ENCODE data around the gene SREK1IP1. TPM values are rescaled to one million over a fixed set of nuclear protein-coding genes. Genes with fewer than 3 reads are reported as not detected.

SREK1IP1 gene
- total RNA-seq, 1 donor from 2014 or later: 25.8 TPM

- Mint-ChIP-seq H3K36me3 (ENCODE audit: insufficient read depth) (no peaks in the 10 kb centered on the region), H3K4me1 (ENCODE audit: low read depth) (peaks cover 4% of the 10 kb centered on the region), H3K27ac (no peak overlapping the region), H3K27me3 (peaks cover 65% of the 10 kb centered on the region), H3K9me3 (ENCODE audit: low read depth) (no peaks in the 10 kb centered on the region), H3K4me3 (ENCODE audit: low read depth) (peak overlapping the region; percentile 66)
- DNase-seq (ENCODE audit: low spot score, unreplicated experiment): no peak
- TF ChIP-seq, protein P1, sequence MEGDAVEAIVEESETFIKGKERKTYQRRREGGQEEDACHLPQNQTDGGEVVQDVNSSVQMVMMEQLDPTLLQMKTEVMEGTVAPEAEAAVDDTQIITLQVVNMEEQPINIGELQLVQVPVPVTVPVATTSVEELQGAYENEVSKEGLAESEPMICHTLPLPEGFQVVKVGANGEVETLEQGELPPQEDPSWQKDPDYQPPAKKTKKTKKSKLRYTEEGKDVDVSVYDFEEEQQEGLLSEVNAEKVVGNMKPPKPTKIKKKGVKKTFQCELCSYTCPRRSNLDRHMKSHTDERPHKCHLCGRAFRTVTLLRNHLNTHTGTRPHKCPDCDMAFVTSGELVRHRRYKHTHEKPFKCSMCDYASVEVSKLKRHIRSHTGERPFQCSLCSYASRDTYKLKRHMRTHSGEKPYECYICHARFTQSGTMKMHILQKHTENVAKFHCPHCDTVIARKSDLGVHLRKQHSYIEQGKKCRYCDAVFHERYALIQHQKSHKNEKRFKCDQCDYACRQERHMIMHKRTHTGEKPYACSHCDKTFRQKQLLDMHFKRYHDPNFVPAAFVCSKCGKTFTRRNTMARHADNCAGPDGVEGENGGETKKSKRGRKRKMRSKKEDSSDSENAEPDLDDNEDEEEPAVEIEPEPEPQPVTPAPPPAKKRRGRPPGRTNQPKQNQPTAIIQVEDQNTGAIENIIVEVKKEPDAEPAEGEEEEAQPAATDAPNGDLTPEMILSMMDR (IDR thresholded peaks at IDR 0.05; ENCODE audit: unreplicated experiment): no peak
These were observed 78.4 kb downstream of the SREK1IP1 start for GRCh38 chr5:64690104-64690416.

- no peak overlapping the region for H3K4me3 Mint-ChIP-seq (ENCODE audit: low read depth)
- TF ChIP-seq, protein P1 (IDR thresholded peaks at IDR 0.05; ENCODE audit: unreplicated experiment): no peak
- no peak overlapping the region for H3K27ac Mint-ChIP-seq
- no peaks in the 10 kb centered on the region for H3K36me3 Mint-ChIP-seq (ENCODE audit: insufficient read depth)
- H3K4me1 Mint-ChIP-seq (ENCODE audit: low read depth): peaks cover 4% of the 10 kb centered on the region
- H3K9me3 Mint-ChIP-seq (ENCODE audit: low read depth): no peaks in the 10 kb centered on the region
- H3K27me3 Mint-ChIP-seq: peaks cover 72% of the 10 kb centered on the region
- no peak for DNase-seq (ENCODE audit: low spot score, unreplicated experiment)
These were observed 79.5 kb downstream of the SREK1IP1 start for GRCh38 chr5:64688965-64689364.

DNA sequence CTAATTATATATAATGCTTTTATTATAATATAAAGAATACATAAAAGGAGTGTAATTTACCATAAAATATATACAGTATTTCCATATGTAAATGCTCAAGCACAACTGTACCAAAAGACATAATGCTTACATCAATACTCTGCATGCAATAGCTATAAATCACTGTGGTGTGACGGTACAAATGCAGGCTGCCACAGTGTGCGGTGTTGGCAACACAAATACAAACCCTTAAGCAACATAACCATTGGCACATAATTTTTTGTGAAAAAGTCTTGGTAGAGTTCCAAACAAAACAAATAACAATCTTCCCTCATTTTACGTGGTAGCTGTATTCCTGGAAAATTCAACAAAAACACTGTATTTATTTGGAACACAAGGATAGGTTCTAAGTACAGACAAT is 80.1 kb downstream of the SREK1IP1 start:
- Mint-ChIP-seq H3K27me3 (peaks cover 71% of the 10 kb centered on the region), H3K4me3 (ENCODE audit: low read depth) (no peak overlapping the region), H3K4me1 (ENCODE audit: low read depth) (peaks cover 4% of the 10 kb centered on the region), H3K9me3 (ENCODE audit: low read depth) (no peaks in the 10 kb centered on the region), H3K36me3 (ENCODE audit: insufficient read depth) (no peaks in the 10 kb centered on the region), H3K27ac (no peak overlapping the region)
- DNase-seq (ENCODE audit: low spot score, unreplicated experiment): no peak
- TF ChIP-seq, protein P1 (IDR thresholded peaks at IDR 0.05; ENCODE audit: unreplicated experiment): no peak

DNA sequence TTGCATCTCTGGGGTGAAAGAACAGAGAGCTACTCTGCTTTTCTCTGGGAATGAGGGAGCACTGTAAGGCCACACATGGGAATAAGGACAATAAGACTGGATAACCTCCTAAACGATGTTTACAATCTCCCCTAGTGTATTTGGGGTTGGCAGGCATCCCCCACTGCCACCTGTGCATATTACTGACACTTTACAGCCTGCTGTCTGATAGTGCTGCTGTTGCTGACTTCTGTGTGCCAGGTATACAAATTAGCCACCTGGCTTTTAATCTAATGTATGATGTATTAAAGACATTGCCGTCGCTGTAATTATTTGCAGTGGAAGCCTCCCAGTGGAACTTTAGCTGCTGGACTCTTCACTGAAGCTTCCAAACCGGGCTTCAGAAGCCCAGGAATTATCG is 82.6 kb downstream of the SREK1IP1 start:
- H3K4me3 Mint-ChIP-seq (ENCODE audit: low read depth): no peak overlapping the region
- H3K4me1 Mint-ChIP-seq (ENCODE audit: low read depth): peaks cover 4% of the 10 kb centered on the region
- H3K36me3 Mint-ChIP-seq (ENCODE audit: insufficient read depth): no peaks in the 10 kb centered on the region
- no peak for DNase-seq (ENCODE audit: low spot score, unreplicated experiment)
- TF ChIP-seq, protein P1 (IDR thresholded peaks at IDR 0.05; ENCODE audit: unreplicated experiment): no peak
- H3K9me3 Mint-ChIP-seq (ENCODE audit: low read depth): no peaks in the 10 kb centered on the region
- H3K27ac Mint-ChIP-seq: no peak overlapping the region
- peaks cover 54% of the 10 kb centered on the region for H3K27me3 Mint-ChIP-seq

- Mint-ChIP-seq H3K27ac (no peak overlapping the region), H3K9me3 (ENCODE audit: low read depth) (no peaks in the 10 kb centered on the region), H3K4me3 (ENCODE audit: low read depth) (no peak overlapping the region), H3K36me3 (ENCODE audit: insufficient read depth) (no peaks in the 10 kb centered on the region), H3K27me3 (peaks cover 36% of the 10 kb centered on the region), H3K4me1 (ENCODE audit: low read depth) (no peaks in the 10 kb centered on the region)
- TF ChIP-seq, protein P1 (IDR thresholded peaks at IDR 0.05; ENCODE audit: unreplicated experiment): no peak
- DNase-seq (ENCODE audit: low spot score, unreplicated experiment): no peak
These were observed 85.9 kb downstream of the SREK1IP1 start for GRCh38 chr5:64682608-64683007.

All from progenitor cell of endocrine pancreas (in vitro differentiated cells).